HepG2 (cell line): Measurements from ENCODE around the gene SPHK2. TPM values are rescaled to one million over a fixed set of nuclear protein-coding genes. Genes with fewer than 3 reads are reported as not detected.

Experiments
- AKNA ChIP-seq: sonication (generic); formaldehyde crosslinking; IDR thresholded peaks from 2 replicates; pipeline ENCODE4 v1.4.0; 2020; ENCODE audit warnings: missing genetic modification reagents, borderline replicate concordance
- ELK4 ChIP-seq: sonication (generic); formaldehyde crosslinking; IDR thresholded peaks from 2 replicates; pipeline ENCODE4 v1.9.0; 2021; ENCODE audit warnings: missing genetic modification reagents, borderline replicate concordance
- ETS1 ChIP-seq: sonication (generic); formaldehyde crosslinking; IDR thresholded peaks from 2 replicates; pipeline ENCODE4 v1.4.0; 2020; ENCODE audit warnings: missing genetic modification reagents
- FOXA3 ChIP-seq: IDR thresholded peaks from 2 replicates; pipeline ENCODE4 v1.6.1; 2016; ENCODE audit warnings: missing genetic modification reagents, missing compliant biosample characterization
- IRF2 ChIP-seq: IDR thresholded peaks from 2 replicates; pipeline ENCODE4 v1.6.1; 2018; ENCODE audit warnings: missing genetic modification reagents, missing compliant biosample characterization
- KLF16 ChIP-seq, 2 experiments: sonication (generic) in 1 of 2; formaldehyde crosslinking in 1 of 2; IDR thresholded peaks; 2 replicates each; pipeline versions ENCODE4 v1.6.1 to v1.8.0; 2016 to 2023; ENCODE audit warnings: missing genetic modification reagents in 2 of 2, missing compliant biosample characterization in 1 of 2
- NAIF1 ChIP-seq: sonication (generic); formaldehyde crosslinking; IDR thresholded peaks from 2 replicates; pipeline ENCODE4 v1.5.0; 2020; ENCODE audit warnings: mild to moderate bottlenecking, missing genetic modification reagents, borderline replicate concordance
- SIX4 ChIP-seq: sonication (generic); formaldehyde crosslinking; IDR thresholded peaks from 2 replicates; pipeline ENCODE4 v1.4.0; 2020; ENCODE audit warnings: missing genetic modification reagents
- SNAPC4 ChIP-seq: sonication (generic); formaldehyde crosslinking; IDR thresholded peaks from 2 replicates; pipeline ENCODE4 v1.4.0; 2020; ENCODE audit warnings: mild to moderate bottlenecking, missing genetic modification reagents
- TFDP2 ChIP-seq: sonication (generic); formaldehyde crosslinking; IDR thresholded peaks from 2 replicates; pipeline ENCODE4 v1.4.0; 2020; ENCODE audit warnings: missing genetic modification reagents
- ZBTB1 ChIP-seq: sonication (generic); formaldehyde crosslinking; IDR thresholded peaks from 2 replicates; pipeline ENCODE4 v1.4.0; 2020; ENCODE audit warnings: missing genetic modification reagents, borderline replicate concordance
- ZFP41 ChIP-seq: sonication (generic); formaldehyde crosslinking; IDR thresholded peaks from 2 replicates; pipeline ENCODE4 v1.4.0; 2020; ENCODE audit warnings: mild to moderate bottlenecking, missing genetic modification reagents, borderline replicate concordance
- ZNF672 ChIP-seq: sonication (generic); formaldehyde crosslinking; IDR thresholded peaks from 2 replicates; pipeline ENCODE4 v1.8.1; 2022; ENCODE audit warnings: missing genetic modification reagents
- ZNF761 ChIP-seq: sonication (generic); formaldehyde crosslinking; conservative IDR thresholded peaks from 2 replicates; pipeline ENCODE4 v1.4.0; 2020; ENCODE audit warnings: mild to moderate bottlenecking, missing genetic modification reagents
- ZNF781 ChIP-seq: sonication (generic); formaldehyde crosslinking; IDR thresholded peaks from 2 replicates; pipeline ENCODE4 v1.5.1; 2020; ENCODE audit warnings: borderline replicate concordance, mild to moderate bottlenecking, missing genetic modification reagents; ENCODE audit errors: not compliant biosample characterization
- polyA plus RNA-seq, 8 experiments: library from polyadenylated mRNA; depleted of rRNA in 3 of 8; stranded (reverse) in 7 of 8; unstranded in 1 of 8; fragments of >200 nt; fragmentation: Illumina TruSeq in 4 of 8; extraction: Trizol in 4 of 8; gene quantifications; 2 replicates each; pipeline versions ENCODE4 v1.2.1 to v1.2.3, GENCODE V29; 2011 to 2016; ENCODE audit warnings: low read depth in 4 of 8, missing spikeins in 1 of 8, mixed read lengths in 1 of 8; ENCODE audit not compliant: insufficient read depth in 1 of 8
- total RNA-seq, 5 experiments: library from RNA; depleted of rRNA; stranded (reverse); fragments of >200 nt; fragmentation: Illumina TruSeq; extraction: Trizol; gene quantifications; 2 replicates each; pipeline ENCODE4 v1.2.3, GENCODE V29; 2016; ENCODE audit warnings: low read depth in 1 of 5

SPHK2 gene
- total and polyA plus RNA-seq, 2 of the 13 experiments (the other 11 are each of a cell fraction or from before 2014, with no cell fraction given) = 2.9 to 14.4 TPM

- TF ChIP-seq AKNA (CRISPR knock-in tag) (no peak), ZNF761 (CRISPR knock-in tag) (peak; percentile 92), SNAPC4 (CRISPR knock-in tag) (peak; percentile 64; the same call in 1 of the 2 replicates), ZFP41 (peak; percentile 85; the same call in 1 of the 2 replicates), KLF16 (CRISPR knock-in tag; IDR thresholded peaks at IDR 0.05) (peak; percentile 63 to 89; a peak in 3 of 4 replicates), IRF2 (CRISPR knock-in tag) (peak; percentile 38; the same call in 1 of the 2 replicates), ZBTB1 (CRISPR knock-in tag) (no peak), ZNF672 (CRISPR knock-in tag) (peak; percentile 31; the same call in 1 of the 2 replicates), FOXA3 (peak; percentile 34; the same call in 1 of the 2 replicates), ETS1 (CRISPR knock-in tag) (no peak), ELK4 (CRISPR knock-in tag) (no peak), TFDP2 (CRISPR knock-in tag) (peak; percentile 94), ZNF781 (peak; percentile 22), NAIF1 (CRISPR knock-in tag) (peak; percentile 54; the same call in 1 of the 2 replicates), SIX4 (CRISPR knock-in tag) (peak; percentile 19; the same call in 1 of the 2 replicates)
Measured at GRCh38 chr19:48637449-48637947, 18.2 kb downstream of the SPHK2 start (continued).
